ENCODE measurements around the gene HRG.

- TF ChIP-seq POLR2A (IDR thresholded peaks at IDR 0.05; ENCODE audit: low read depth, low read length), result no peak
- no peak for TF ChIP-seq CTCF (IDR thresholded peaks at IDR 0.05; ENCODE audit: extremely low read depth in 1 of 2, insufficient read depth in 1 of 2, low read depth in 1 of 2, low read length in 2 of 2)
- TF ChIP-seq EZH2 (IDR thresholded peaks at IDR 0.05; ENCODE audit: borderline replicate concordance, low read depth, low read length, severe bottlenecking), result no peak
These were observed 25.4 kb upstream of the HRG start for GRCh38 chr3:186640473-186640818.

Data from endothelial cell of umbilical vein (primary cell).